ENCODE data around the gene STH. TPM values are rescaled to one million over a fixed set of nuclear protein-coding genes. Genes with fewer than 3 reads are reported as not detected.

Gene STH
- total and polyA plus RNA-seq, 2 of the 4 experiments (the other 2 are of a cell fraction) = not detected

GRCh38 chr17:46038414-46038813 is 39.4 kb downstream of the STH start:
- Histone ChIP-seq H2BK120ac (ENCODE audit: low read depth, low read length) (no peak overlapping the region), H3K36me3 (ENCODE audit: control insufficient read depth, insufficient read depth, low read length) (peaks cover 53% of the 10 kb centered on the region), H3K23ac (ENCODE audit: low read depth, low read length) (no peak overlapping the region), H2BK5ac (ENCODE audit: low read depth, low read length, poor library complexity, severe bottlenecking) (no peak overlapping the region), H2BK20ac (ENCODE audit: low read depth, low read length) (no peak overlapping the region), H4K91ac (ENCODE audit: insufficient read depth, low read depth, low read length) (no peak overlapping the region), H3K4me3 (ENCODE audit: insufficient read depth, low read depth, low read length) (no peak overlapping the region), H4K20me1 (ENCODE audit: insufficient read depth, low read length) (peaks cover 3% of the 10 kb centered on the region; the same call in 1 of the 2 replicates), H2AK9ac (replicated peaks; ENCODE audit: low read depth, low read length, poor library complexity) (no peak overlapping the region), H3K9ac (ENCODE audit: low read depth, low read length) (no peak overlapping the region), H3K4ac (ENCODE audit: low read depth, low read length) (no peak overlapping the region), H3K9me1 (ENCODE audit: insufficient read depth, low read length) (peaks cover 2% of the 10 kb centered on the region; the same call in 1 of the 2 replicates), H3K9me3 (ENCODE audit: control insufficient read depth, insufficient read depth, low read length) (no peaks in the 10 kb centered on the region), H3K79me1 (ENCODE audit: low read depth in 1 of 2, low read length in 2 of 2) (peaks cover 25 to 32% of the 10 kb centered on the region in 2 experiments), H3K56ac (ENCODE audit: extremely low read depth, insufficient read depth, low read length) (no peak overlapping the region), H2BK15ac (ENCODE audit: low read depth, low read length) (no peak overlapping the region), H3K4me2 (ENCODE audit: low read depth, low read length) (no peak overlapping the region), H3K18ac (ENCODE audit: low read depth, low read length) (no peak overlapping the region), H2AFZ (replicated peaks; ENCODE audit: low read length, poor library complexity) (no peak overlapping the region), H4K5ac (ENCODE audit: low read depth, low read length) (no peak overlapping the region), H2AK5ac (ENCODE audit: low read depth, low read length) (no peak overlapping the region), H3K4me1 (ENCODE audit: control insufficient read depth, insufficient read depth, low read length) (no peaks in the 10 kb centered on the region), H4K8ac (ENCODE audit: low read depth in 2 of 2, low read length in 2 of 2) (no peak overlapping the region), H3K14ac (replicated peaks; ENCODE audit: low read depth, low read length) (no peak overlapping the region), H3K27ac (ENCODE audit: insufficient read depth, low read length) (no peak overlapping the region), H3K27me3 (ENCODE audit: control insufficient read depth, insufficient read depth, low read length) (no peaks in the 10 kb centered on the region)
- ChIA-PET CTCF (interaction anchor here (0.8 to 1.1 kb wide), 3 partner anchors 155 to 174 kb away, joined by 3 to 4 read pairs (median 3); partner anchors contain the start of gene KANSL1), POLR2A (ENCODE audit: unreplicated experiment) (no interaction called here)
- TF ChIP-seq NFE2L2 (IDR thresholded peaks at IDR 0.05; ENCODE audit: low read depth, low read length) (no peak), RCOR1 (IDR thresholded peaks at IDR 0.05; ENCODE audit: insufficient replicate concordance, low read length) (no peak), USF2 (IDR thresholded peaks at IDR 0.05; ENCODE audit: low read depth, low read length) (no peak), MXI1 (IDR thresholded peaks at IDR 0.05; ENCODE audit: borderline replicate concordance, low read depth, low read length) (no peak), CTCF (conservative IDR thresholded peaks at IDR 0.05; ENCODE audit: low read depth, low read length) (no peak), BHLHE40 (IDR thresholded peaks at IDR 0.05; ENCODE audit: low read depth, low read length) (no peak), RAD21 (IDR thresholded peaks at IDR 0.05; ENCODE audit: low read length) (no peak), CEBPB (IDR thresholded peaks at IDR 0.05; ENCODE audit: low read depth, low read length) (no peak), POLR2A (IDR thresholded peaks at IDR 0.05; ENCODE audit: low read depth, low read length) (no peak), SMC3 (IDR thresholded peaks at IDR 0.05; ENCODE audit: low read depth, low read length) (no peak), RFX5 (IDR thresholded peaks at IDR 0.05; ENCODE audit: low read depth, low read length) (no peak), MAZ (IDR thresholded peaks at IDR 0.05; ENCODE audit: borderline replicate concordance, low read depth, low read length) (no peak), FOS (IDR thresholded peaks at IDR 0.05; ENCODE audit: low read depth, low read length) (no peak), MAFK (IDR thresholded peaks at IDR 0.05; ENCODE audit: low read depth, low read length) (no peak), ELK1 (IDR thresholded peaks at IDR 0.05; ENCODE audit: borderline replicate concordance, low read depth, low read length) (no peak), CHD1 (IDR thresholded peaks at IDR 0.05; ENCODE audit: low read depth, low read length) (no peak)
- WGBS, 2 experiments (ENCODE audit: extremely low coverage in 2 of 2, insufficient read length in 1 of 2) = 90% methylated on average over 2 of the region's 6 CpGs; no CpG with 5 or more reads in 1 of the 2 experiments
- ATAC-seq (ENCODE audit: low read depth) (no peak), DNase-seq (no peak)
- intact Hi-C loops (cut with micrococcal nuclease) (no loop called here), dilution Hi-C loops (cut with HindIII; ENCODE audit: low sequenced_read_pairs, unreplicated experiment) (no loop called here), in situ Hi-C loops (cut with MboI; ENCODE audit: low sequenced_read_pairs) (no loop called here)
- BruUV-seq (replicated peaks) = no TSS peak

All from IMR-90 (cell line).